Stimulated activated CD4-positive, alpha-beta T cell treated with anti-CD3 and anti-CD28 coated beads, Interleukin-1b, Interleukin-23, amount 100 ng/mL, for 48 hours (primary cell): Measurements from ENCODE around the gene ARIH2.
A peak's percentile ranks its signal among the peaks of the same experiment; 100 is the strongest.

ENCODE experiments used
- DNase-seq: peaks from one replicate; pipeline ENCODE4 v3.0.0-alpha.2; 2020

ARIH2 gene

GRCh38 chr3:48929358-48930035 lies 10.9 kb downstream of the ARIH2 start:
- no peak for DNase-seq

GRCh38 chr3:48930590-48930989 lies 11.9 kb downstream of the ARIH2 start:
- DNase-seq, result no peak

GRCh38 chr3:48931944-48932580 lies 13.4 kb downstream of the ARIH2 start:
- DNase-seq, result no peak

- no peak for DNase-seq
Observed at GRCh38 chr3:48934333-48934991, 15.8 kb downstream of the ARIH2 start.

GRCh38 chr3:48935530-48935929 lies 16.9 kb downstream of the ARIH2 start:
- no peak for DNase-seq

GRCh38 chr3:48938156-48938555 lies 19.5 kb downstream of the ARIH2 start:
- no peak for DNase-seq

GRCh38 chr3:48938689-48939088 lies 20.0 kb downstream of the ARIH2 start:
- DNase-seq, result no peak

- DNase-seq, result no peak
Observed at GRCh38 chr3:48945432-48945831, 26.8 kb downstream of the ARIH2 start.

GRCh38 chr3:48945891-48946549 lies 27.4 kb downstream of the ARIH2 start:
- no peak for DNase-seq

- no peak for DNase-seq
Observed at GRCh38 chr3:48949376-48949717, 30.7 kb downstream of the ARIH2 start.

GRCh38 chr3:48950051-48950450 lies 31.4 kb downstream of the ARIH2 start:
- DNase-seq, result no peak

GRCh38 chr3:48951764-48952163 lies 33.1 kb downstream of the ARIH2 start:
- DNase-seq, result no peak

GRCh38 chr3:48952510-48953118 lies 34.0 kb downstream of the ARIH2 start:
- peak; percentile 20 for DNase-seq

- DNase-seq, result no peak
Observed at GRCh38 chr3:48957006-48957705, 38.5 kb downstream of the ARIH2 start.

- DNase-seq, result no peak
Observed at GRCh38 chr3:48960841-48961413, 42.3 kb downstream of the ARIH2 start.

GRCh38 chr3:48962340-48962739 lies 43.7 kb downstream of the ARIH2 start:
- DNase-seq, result no peak

GRCh38 chr3:48962939-48963338 lies 44.3 kb downstream of the ARIH2 start:
- DNase-seq, result no peak

GRCh38 chr3:48963591-48963990 lies 44.9 kb downstream of the ARIH2 start:
- no peak for DNase-seq

GRCh38 chr3:48966367-48966766 lies 47.7 kb downstream of the ARIH2 start:
- DNase-seq, result no peak

GRCh38 chr3:48966876-48967361 lies 48.3 kb downstream of the ARIH2 start:
- DNase-seq, result peak; percentile 33

- DNase-seq, result no peak
Observed at GRCh38 chr3:48970586-48970985, 51.9 kb downstream of the ARIH2 start.
